Hepatocyte (in vitro differentiated cells): ENCODE measurements around the gene CDH26.

Source experiments
- EZH2 ChIP-seq: fragments of 200-600 bp; sonication (generic); IDR thresholded peaks from 2 replicates; pipeline ENCODE4 v1.6.1; 2016; ENCODE audit warnings: antibody characterized with exemption, mild to moderate bottlenecking, borderline replicate concordance
- EZH2phosphoT487 ChIP-seq: fragments of 200-600 bp; sonication (generic); IDR thresholded peaks from one replicate; pipeline ENCODE4 v1.6.1; 2018; ENCODE audit warnings: antibody characterized with exemption, mild to moderate bottlenecking, low read depth, moderate library complexity; ENCODE audit not compliant: unreplicated experiment, severe bottlenecking
- TF ChIP-seq, protein P1 (sequence below): fragments of 200-600 bp; sonication (generic); IDR thresholded peaks from 2 replicates; pipeline ENCODE4 v1.5.1; 2016; ENCODE audit warnings: antibody characterized with exemption, mild to moderate bottlenecking; ENCODE audit not compliant: poor library complexity

GRCh38 chr20:59966428-59966827, 8.2 kb downstream of the CDH26 start:
- TF ChIP-seq, protein P1, sequence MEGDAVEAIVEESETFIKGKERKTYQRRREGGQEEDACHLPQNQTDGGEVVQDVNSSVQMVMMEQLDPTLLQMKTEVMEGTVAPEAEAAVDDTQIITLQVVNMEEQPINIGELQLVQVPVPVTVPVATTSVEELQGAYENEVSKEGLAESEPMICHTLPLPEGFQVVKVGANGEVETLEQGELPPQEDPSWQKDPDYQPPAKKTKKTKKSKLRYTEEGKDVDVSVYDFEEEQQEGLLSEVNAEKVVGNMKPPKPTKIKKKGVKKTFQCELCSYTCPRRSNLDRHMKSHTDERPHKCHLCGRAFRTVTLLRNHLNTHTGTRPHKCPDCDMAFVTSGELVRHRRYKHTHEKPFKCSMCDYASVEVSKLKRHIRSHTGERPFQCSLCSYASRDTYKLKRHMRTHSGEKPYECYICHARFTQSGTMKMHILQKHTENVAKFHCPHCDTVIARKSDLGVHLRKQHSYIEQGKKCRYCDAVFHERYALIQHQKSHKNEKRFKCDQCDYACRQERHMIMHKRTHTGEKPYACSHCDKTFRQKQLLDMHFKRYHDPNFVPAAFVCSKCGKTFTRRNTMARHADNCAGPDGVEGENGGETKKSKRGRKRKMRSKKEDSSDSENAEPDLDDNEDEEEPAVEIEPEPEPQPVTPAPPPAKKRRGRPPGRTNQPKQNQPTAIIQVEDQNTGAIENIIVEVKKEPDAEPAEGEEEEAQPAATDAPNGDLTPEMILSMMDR: no peak
- TF ChIP-seq EZH2phosphoT487: no peak
- no peak for TF ChIP-seq EZH2
